ENCODE data around the gene GHRL.

The GHRL gene, protein sequence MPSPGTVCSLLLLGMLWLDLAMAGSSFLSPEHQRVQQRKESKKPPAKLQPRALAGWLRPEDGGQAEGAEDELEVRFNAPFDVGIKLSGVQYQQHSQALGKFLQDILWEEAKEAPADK

GRCh38 chr3:10292505-10293419 lies at the start of gene GHRL:
TSS of gene GHRL (minus strand) at chr3:10292947. CDS start at chr3:10290180, 2,767 bp downstream.
- DNase-seq: no peak

DNA sequence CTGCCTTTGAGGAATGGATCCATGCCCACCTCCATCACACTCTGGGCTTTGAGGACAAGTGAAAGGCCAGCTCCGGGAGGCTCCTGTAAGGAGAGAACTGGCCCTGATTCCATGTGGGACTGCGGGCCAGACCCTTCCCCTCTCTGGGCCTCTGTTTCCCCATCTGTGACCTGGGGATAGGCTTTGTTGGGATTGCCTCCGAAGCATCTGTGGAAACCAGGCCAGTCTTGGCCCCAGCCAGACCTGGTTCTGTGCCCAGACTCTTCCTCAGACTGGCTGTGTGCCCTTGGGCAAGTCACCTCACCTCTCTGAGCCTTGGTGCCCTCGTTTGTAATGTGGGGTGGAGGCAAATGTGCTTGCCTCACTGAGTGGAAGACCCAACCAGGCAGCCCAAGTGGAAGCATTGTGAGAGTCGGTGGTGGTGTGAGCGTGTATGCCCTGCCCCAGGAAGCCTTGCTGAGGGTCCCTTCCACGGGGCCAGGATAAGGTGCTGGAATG lies 49.2 kb upstream of the GHRL start:
- no peak for DNase-seq

DNA sequence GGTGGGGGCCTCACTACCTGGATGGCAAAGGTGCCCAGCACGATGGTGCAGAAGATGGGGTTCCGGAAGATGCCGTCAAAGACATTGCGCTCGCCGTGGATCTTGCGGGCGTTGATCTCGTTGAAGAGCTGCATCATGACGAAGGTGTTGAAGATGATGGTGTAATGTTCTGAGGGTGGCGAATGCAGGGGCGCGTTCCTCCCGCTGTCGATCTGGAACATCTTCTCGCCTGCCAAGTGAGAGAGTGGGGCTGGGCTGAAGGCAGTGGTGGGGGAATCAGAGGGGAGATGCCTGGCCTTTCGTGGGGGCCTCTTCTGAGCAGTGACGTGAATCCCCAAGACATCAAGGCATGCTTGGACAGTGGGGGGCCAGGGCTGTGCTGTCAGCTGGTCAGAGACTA lies 47.7 kb upstream of the GHRL start:
- DNase-seq: no peak

- no peak for DNase-seq
Measured at GRCh38 chr3:10340046-10340445, 47.3 kb upstream of the GHRL start.

GRCh38 chr3:10339376-10339955 lies 46.7 kb upstream of the GHRL start:
- DNase-seq: no peak

- no peak for DNase-seq
Measured at GRCh38 chr3:10338591-10339353, 46.0 kb upstream of the GHRL start.

- DNase-seq: no peak
Measured at GRCh38 chr3:10338164-10338470, 45.4 kb upstream of the GHRL start.

- no peak for DNase-seq
Measured at GRCh38 chr3:10337323-10338163, 44.8 kb upstream of the GHRL start.

- DNase-seq: no peak
Measured at GRCh38 chr3:10336761-10337160, 44.0 kb upstream of the GHRL start.

DNA sequence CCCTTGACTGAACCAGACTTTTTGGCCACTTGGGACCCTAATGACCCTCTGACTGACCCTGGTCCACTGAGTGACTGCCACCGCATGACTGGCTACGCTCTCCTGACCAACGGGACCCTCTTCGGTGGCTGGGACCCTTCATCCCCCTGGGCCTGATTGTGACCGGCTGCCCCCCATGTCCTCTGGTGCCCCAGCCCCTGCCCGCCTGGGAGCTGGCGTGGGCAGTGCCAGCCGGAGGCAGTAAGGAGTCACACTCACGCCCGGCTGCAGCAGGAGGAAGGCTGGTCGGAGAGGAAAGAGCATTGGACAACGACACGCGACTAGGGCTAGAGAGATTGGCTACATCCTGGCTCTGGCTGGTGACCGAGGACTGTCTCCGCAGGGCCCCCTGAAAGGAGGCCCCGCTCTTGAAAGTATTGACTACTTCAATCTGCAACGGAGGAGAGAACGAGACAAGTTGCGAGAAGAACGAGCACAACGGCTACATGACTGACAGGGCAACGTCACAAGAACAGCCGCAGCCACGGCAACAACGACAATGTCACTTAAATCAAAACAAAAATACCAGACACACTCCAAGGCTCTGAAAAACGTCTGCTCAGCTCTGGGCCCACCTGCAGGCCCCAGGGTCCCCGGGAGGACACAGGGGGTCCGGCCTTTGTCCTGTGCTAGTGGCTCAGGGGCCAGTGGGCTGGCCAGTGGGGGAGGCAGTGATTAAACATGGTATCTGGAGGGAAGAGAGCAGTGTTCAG lies 43.3 kb upstream of the GHRL start:
- DNase-seq: no peak

DNA sequence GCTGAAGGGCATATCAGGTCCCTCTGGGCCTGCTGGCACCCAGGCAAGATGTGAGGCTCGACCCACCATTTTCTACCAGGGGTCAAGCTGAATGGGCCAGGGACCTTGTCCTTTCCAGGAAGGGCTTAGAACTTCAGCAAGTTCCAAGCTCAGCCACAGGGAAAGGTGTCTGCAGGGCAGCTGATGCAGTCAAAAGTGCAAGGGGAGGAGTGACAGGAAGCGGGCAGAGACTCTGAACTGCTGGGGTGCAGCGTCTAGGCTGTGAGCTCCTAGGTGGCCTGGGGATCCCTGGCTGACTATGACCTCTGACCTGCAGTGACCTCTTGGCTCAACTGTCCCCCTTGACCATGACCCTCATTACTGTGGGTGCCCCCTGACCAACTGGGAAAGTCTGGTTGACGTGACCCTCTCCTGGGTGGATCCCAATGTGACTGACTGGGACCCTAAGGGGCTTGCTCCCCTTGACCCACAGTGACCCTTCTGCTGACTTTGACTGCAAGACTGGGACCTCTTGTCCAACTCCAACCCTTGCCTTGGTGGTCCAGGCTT lies 42.5 kb upstream of the GHRL start:
- no peak for DNase-seq

- no peak for DNase-seq
Measured at GRCh38 chr3:10334459-10334858, 41.7 kb upstream of the GHRL start.

GRCh38 chr3:10334042-10334441 lies 41.3 kb upstream of the GHRL start:
- DNase-seq: no peak

DNA sequence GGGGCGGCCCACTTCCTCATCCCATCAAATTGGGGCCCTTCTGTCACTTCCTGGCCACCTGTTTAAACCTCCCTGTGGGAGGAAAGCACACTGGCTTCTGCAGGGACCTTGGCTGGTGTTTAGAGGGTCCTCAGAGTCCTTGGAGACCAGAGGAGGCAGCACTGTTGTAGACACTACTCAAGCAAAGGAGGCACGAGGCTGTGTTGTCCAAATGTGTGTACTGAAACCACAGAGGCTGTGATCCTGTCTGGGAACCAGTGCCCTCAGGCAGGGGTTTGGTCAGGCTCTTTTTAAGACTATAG lies 40.6 kb upstream of the GHRL start:
- no peak for DNase-seq

DNA sequence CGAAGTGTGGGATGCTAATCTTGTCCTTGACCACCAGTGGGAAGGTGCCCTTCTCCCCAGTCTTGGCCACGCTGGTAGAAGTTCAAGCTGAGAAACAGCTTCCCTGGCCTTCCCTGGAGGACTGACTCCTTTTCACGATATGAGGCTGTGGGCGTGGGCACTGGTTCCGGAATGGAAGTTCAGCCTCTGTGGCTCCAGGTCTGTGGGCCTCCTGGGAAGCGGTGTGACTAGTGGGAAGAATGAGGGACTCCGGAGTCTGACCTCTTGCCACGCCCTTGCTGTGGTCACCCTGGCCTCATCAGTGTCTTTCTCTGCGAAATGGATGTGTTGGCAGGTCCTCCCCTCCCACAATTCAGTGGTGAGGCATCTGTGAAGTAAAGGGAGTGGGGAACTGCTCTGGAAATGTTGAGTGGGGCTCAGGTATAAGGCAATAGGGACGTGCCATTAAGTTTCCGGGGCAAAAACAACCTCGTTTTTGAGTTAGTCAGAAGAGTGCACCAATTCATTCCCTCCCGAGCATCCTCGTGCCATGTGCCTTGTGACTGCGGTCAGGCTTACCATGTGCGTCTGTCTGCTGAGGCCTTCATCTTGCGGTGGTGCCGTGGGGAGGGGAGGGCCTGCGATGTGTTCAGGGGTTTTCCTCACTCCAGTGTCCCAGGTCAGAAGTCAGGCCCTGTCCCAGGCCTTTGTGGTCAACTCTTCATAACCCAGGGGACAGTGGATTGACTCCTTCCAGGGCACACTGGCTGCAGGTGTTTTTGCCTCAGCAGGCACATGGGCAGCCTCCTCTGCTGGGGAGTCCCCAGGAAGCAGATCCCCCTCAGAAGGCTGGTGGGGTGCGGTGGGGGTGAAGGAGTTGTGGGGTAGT lies 40.0 kb upstream of the GHRL start:
- DNase-seq: no peak

- no peak for DNase-seq
Measured at GRCh38 chr3:10331320-10331719, 38.6 kb upstream of the GHRL start.

DNA sequence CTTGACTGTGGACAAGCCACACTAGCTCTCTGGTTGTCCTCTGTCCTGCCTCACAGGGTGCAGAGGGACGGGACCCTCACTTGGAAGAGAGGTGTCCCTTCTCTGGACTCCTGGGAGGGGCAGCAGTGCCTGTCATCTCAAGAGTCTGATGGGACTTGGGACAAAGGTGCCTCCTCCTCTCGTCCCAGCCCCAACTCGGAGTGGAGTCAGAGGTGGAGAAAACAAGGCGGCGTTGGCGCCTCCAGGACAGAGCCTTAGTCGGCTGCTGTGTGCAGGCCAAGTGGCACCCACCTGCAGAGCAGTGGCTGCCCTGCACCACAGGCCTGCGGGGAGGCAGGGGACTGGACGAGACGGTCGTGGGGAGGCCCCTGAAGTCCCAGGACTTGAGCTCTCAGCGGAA lies 37.6 kb upstream of the GHRL start:
- no peak for DNase-seq

- no peak for DNase-seq
Measured at GRCh38 chr3:10329495-10330015, 36.8 kb upstream of the GHRL start.

DNA sequence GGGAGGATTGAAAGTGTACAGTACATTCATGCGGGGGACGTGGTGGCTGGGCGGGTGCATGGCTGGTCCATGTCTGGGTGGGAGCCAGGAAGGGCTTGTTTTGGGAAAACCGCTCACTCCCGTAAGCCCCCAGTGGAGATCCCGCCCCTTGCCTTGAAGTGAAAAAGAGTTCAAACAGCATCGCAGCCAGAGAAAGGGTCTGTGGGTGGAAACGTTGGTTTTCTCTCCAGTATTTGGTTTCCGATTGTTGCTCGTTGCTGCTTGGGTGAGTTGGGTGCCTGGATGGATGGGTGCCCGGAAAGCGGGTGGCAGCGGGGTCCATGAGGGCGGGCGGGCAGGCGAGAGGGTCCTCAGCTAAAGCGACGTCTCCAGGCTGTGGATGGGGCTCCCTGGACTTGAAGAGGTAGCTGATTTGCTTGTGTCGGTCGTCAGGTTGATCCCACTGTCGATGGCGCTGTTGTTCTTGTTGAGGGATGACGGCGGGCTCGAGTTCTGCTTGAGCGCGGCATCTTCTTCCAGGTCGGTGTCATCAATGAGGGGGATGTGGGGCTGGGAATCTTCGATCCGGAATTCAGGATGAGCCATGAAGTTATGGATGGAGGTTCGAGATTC lies 35.8 kb upstream of the GHRL start:
- DNase-seq: no peak

- no peak for DNase-seq
Measured at GRCh38 chr3:10327592-10327991, 34.8 kb upstream of the GHRL start.
